ENCODE measurements around the gene GLB1L3.
"Not testable (repeated sequence)": the region's sequence is repeated elsewhere in the genome, so short reads cannot be mapped to it uniquely, and the experiment has no call there.

DNA sequence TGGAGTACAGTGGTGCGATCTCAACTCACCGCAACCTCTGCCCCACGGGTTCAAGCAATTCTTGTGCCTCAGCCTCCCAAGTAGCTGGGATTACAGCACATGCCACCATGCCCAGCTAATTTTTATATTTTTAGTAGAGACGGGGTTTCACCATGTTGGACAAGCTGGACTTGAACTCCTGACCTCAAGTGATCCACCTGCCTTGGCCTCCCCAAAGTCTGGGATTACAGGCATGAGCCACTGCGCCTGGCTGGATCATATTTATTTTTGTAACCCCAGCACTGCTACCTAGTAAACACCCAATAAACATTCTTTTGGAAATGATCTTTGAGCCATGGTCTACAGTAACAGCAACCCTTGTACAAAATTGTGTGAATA is 21.0 kb upstream of the GLB1L3 start:
- TF ChIP-seq CTCF, EZH2 (IDR thresholded peaks at IDR 0.05): not testable (repeated sequence)

Data from neural progenitor cell (in vitro differentiated cells).